Measurements from ENCODE around the gene STAT6.
"Not testable (repeated sequence)": the region's sequence is repeated elsewhere in the genome, so short reads cannot be mapped to it uniquely, and the experiment has no call there.

STAT6 gene

GRCh38 chr12:57126561-57126960, 15.4 kb upstream of the STAT6 start:
- no peak for DNase-seq (ENCODE audit: low read depth in 2 of 2)

GRCh38 chr12:57126061-57126460, 14.9 kb upstream of the STAT6 start:
- DNase-seq (ENCODE audit: low read depth in 2 of 2) = no peak

- DNase-seq (ENCODE audit: low read depth in 2 of 2) = peak; percentile 66 to 69
These were observed 13.2 kb upstream of the STAT6 start for GRCh38 chr12:57124261-57124877.

GRCh38 chr12:57123813-57124212, 12.7 kb upstream of the STAT6 start:
- DNase-seq (ENCODE audit: low read depth in 2 of 2) = no peak

GRCh38 chr12:57120718-57121117, 9.6 kb upstream of the STAT6 start:
- not testable (repeated sequence) for DNase-seq (ENCODE audit: low read depth in 2 of 2)

- DNase-seq (ENCODE audit: low read depth in 2 of 2) = no peak
These were observed 8.3 kb upstream of the STAT6 start for GRCh38 chr12:57119294-57120085.

DNA sequence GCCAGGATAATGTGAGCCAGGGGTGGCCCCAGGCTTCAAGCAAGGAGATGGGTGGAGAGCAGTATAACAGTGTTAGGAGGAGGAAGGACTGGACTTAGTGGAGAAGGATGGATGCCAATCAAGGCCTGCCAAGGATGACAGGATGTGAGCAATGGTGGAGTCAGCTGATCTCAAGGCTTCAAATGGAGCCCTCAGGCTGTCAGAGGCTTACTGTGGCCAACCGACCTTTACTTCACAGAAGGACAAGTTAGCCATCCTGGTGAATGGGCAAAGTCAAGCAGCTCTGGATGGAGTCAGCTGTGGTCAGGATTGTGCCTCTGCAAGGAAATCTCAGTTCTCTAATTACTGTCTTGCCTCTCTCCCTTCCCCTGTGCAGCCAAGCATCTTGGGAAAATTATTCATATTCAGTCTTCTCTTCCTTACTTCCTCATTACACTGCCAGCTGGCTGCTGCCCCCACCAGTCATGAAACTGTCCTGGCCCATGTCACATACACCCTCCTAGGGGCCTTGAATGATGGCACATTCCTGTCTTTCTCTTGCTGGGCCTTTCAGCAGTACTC, 7.6 kb upstream of the STAT6 start:
- no peak for DNase-seq (ENCODE audit: low read depth in 2 of 2)

DNA sequence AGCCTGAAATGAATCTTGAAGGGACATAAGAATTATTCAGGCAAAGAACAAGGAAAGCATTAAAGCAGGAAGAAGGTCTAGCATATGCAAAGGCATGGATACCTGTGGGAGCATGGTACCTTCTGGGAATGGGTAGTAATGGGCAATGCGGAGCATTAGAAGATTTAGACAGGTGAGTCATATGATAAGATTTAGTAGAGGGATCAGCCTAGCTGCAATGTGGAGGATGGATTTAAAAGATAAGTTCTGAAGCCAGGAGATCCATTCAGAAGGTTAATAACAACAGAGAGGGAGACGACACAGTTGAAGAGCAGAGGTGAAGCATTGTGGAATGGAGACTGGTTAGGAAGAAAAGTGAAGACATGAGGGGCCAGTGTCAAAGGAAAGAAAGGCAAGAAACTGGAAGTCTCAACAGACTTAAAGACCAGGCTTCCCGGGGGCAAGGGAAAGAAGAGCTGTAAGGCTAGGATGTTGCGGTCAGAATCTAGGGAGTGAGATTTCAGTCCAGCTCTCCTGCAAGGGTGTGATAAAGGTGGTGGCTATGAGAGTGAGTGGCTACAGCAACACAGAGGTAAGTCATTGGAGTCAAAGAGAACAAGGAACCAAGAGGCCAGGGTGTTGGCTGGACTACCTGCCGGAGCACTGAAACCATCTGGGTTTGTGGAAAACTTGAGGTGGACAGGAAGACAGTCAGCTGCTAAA, 5.6 kb upstream of the STAT6 start:
- DNase-seq (ENCODE audit: low read depth in 2 of 2) = no peak

- no peak for DNase-seq (ENCODE audit: low read depth in 2 of 2)
These were observed 1.5 kb upstream of the STAT6 start for GRCh38 chr12:57112492-57113294.

GRCh38 chr12:57110104-57111030, 795 bp downstream of the STAT6 start:
- peak; percentile 60 to 69 for DNase-seq (ENCODE audit: low read depth in 2 of 2)

DNA sequence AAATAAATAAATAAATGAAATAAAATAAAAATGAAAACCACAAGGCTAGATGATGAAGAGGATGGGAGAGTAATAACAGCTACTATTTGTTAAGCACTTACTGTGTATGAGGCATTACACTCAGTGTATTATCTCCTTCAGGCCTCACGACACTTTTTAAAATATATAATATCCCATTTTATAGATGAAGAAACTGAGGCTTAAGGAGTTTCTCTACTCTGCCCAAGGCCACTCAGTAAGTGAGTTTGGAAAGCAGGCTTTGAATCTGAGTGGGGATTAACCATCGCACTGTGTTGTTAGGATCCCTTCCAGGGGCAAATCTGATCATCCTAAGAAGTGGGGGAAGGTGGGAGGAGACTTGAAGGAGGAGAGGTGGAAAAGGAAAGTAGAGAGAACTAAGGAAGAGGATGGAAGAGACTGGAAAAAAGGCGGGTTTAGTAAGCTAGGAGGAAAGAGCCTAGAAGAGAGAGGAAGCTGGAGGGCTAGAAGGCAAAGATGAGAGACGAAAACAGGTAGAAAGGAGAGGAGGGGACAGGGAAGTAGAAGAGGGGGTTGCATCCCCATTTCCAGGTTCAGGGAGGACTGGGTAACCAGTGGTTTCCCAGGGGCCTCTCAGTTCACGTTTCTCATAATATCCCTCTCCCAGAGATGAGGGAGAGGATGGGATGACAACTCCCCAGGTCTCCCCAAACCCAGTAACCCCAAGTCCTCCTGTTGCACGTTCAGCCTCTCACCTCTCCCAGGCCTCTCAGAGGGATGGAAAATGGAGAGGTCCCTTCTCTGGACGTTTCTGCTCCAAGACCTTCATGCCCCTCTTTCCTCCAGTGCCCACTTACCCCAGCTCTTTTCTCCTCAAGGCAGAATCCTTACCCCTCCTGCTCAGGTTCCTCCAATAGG, 1.7 kb downstream of the STAT6 start:
- DNase-seq (ENCODE audit: low read depth in 2 of 2) = no peak

DNA sequence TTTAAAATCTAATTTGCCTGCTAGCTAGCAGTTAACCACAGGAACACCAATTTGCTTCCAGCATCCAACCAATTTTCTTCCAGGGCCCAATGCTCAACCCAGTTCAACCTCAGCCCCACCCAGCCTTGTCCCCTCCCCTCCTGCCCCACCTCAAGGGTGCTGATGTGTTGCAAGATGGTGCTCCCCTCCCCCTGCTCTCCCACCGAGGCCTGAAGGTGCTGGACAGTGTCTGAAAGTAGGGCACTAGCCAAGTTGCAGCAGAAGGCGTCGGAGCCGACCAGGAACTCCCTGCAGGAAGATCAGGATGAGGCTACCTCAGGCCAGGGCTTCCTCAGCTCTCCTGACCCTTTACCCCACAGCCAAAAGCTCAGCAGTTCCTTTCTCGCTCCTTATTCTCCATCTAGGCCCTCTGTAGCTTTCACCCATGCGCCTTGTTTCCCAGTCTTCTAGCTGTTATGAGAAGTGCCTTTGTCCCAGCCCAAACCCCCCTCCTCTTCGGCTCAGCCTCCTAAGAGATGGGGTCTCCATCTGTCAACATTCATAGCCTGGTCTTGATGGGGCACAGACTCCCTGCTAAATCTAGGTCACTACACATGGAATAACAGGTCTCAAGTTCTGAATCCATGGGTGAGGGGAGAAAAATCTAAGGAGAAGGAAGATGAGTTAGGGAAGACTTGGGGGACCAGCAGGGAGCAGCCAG, 3.6 kb downstream of the STAT6 start:
- no peak for DNase-seq (ENCODE audit: low read depth in 2 of 2)

- no peak for DNase-seq (ENCODE audit: low read depth in 2 of 2)
These were observed 5.0 kb downstream of the STAT6 start for GRCh38 chr12:57106021-57106708.

- no peak for DNase-seq (ENCODE audit: low read depth in 2 of 2)
These were observed 6.0 kb downstream of the STAT6 start for GRCh38 chr12:57105011-57105753.

DNA sequence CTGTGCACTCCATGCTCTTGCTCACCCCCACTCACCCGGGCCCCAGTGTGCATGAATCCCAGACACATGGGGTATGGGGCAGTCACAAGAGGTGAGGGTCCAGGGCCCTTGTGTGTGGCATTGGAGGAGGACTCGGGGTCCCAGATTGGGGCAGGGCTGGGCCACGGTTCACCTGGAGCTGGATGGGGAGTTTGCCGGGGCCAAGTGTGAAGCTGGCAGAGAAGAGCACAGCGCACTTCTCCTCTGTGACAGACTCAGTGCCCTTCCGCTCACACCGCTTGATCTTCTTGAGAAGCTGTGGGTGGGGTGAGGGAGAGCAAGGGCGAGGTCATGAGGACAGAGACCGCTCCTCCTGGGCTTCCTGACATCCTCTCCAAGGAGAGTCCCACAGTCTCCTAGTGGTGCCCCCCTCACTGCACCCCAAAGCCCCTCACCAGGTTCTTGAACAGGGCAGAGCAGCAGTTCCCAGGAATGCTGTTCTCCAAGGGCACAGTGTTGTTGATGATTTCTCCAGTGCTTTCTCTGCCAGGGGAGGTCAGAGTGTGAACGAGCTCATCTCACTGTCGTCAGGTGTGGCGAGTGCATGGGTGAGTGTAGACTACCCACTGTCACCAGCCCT, 6.8 kb downstream of the STAT6 start:
- DNase-seq (ENCODE audit: low read depth in 2 of 2) = no peak

GRCh38 chr12:57103856-57104255, 7.3 kb downstream of the STAT6 start:
- no peak for DNase-seq (ENCODE audit: low read depth in 2 of 2)
